Stomach (tissue), 4 donors: Measurements from ENCODE around the gene ARHGAP25.

Experiments used
- CTCF ChIP-seq, 7 experiments: fragments of 450-650 bp in 4 of 7; fragments of 200-600 bp in 3 of 7; sonication (generic) in 3 of 7; IDR thresholded peaks; one replicate each; pipeline ENCODE4 v1.5.1; 2016 to 2019; ENCODE audit warnings: antibody characterized with exemption in 7 of 7, control low read depth in 2 of 7, mild to moderate bottlenecking in 1 of 7
- POLR2A ChIP-seq, 4 donors: fragments of 450-650 bp; IDR thresholded peaks; one replicate each; pipeline ENCODE4 v1.6.1; 2016; ENCODE audit warnings: antibody characterized with exemption in 4 of 4, control low read depth in 2 of 4, mild to moderate bottlenecking in 1 of 4, moderate library complexity in 1 of 4

- TF ChIP-seq CTCF (IDR thresholded peaks at IDR 0.05) (no peak), POLR2A (IDR thresholded peaks at IDR 0.05) (no peak)
These were observed 14.0 kb downstream of the ARHGAP25 start for GRCh38 chr2:68748568-68748967.
